ENCODE results near the gene HES6. TPM values are rescaled to one million over a fixed set of nuclear protein-coding genes. Genes with fewer than 3 reads are reported as not detected.

Gene HES6
- total and polyA plus RNA-seq, 2 experiments from 2014 or later: 38.8 to 76.3 TPM

GRCh38 chr2:238284802-238285515, 45.1 kb upstream of the HES6 start (continued):
- TF ChIP-seq ZNF462 (CRISPR knock-in tag; IDR thresholded peaks at IDR 0.05): no peak
- TF ChIP-seq EZH2phosphoT487 (IDR thresholded peaks at IDR 0.05; ENCODE audit: unreplicated experiment): no peak
- no peak for TF ChIP-seq ZNF114 (CRISPR knock-in tag; IDR thresholded peaks at IDR 0.05)
- no peak for TF ChIP-seq ETS1 (IDR thresholded peaks at IDR 0.05)
- no peak for TF ChIP-seq CREB1 (CRISPR knock-in tag; IDR thresholded peaks at IDR 0.05; ENCODE audit: low read depth)

- no peak overlapping the region; the same call in 2 of the 3 replicates for H3K4me3 Mint-ChIP-seq
- Histone ChIP-seq H3K79me2 (replicated peaks; ENCODE audit: insufficient read depth) (peaks cover 16% of the 10 kb centered on the region), H3K4me2 (no peak overlapping the region)
- no peak for TF ChIP-seq POLR2AphosphoS5 (IDR thresholded peaks at IDR 0.05; ENCODE audit: low read depth)
- TF ChIP-seq EZH2 (IDR thresholded peaks at IDR 0.05; ENCODE audit: low read depth, unreplicated experiment): no peak
- TF ChIP-seq JUNB (IDR thresholded peaks at IDR 0.05; ENCODE audit: unreplicated experiment): no peak
- no peak for TF ChIP-seq ZNF114 (CRISPR knock-in tag; IDR thresholded peaks at IDR 0.05)
These were observed 43.3 kb upstream of the HES6 start for GRCh38 chr2:238282861-238283738.

More at GRCh38 chr2:238282861-238283738, 43.3 kb upstream of the HES6 start:
- Histone ChIP-seq H3K4me3 (no peak overlapping the region), H3K36me3 (ENCODE audit: insufficient read depth) (no peaks in the 10 kb centered on the region), H3K4me1 (ENCODE audit: insufficient read depth) (peaks cover 11% of the 10 kb centered on the region), H3K27ac (ENCODE audit: low read depth) (no peak overlapping the region), H3K9me2 (ENCODE audit: insufficient read depth) (no peaks in the 10 kb centered on the region), H2AFZ (no peak overlapping the region), H3F3A (replicated peaks; ENCODE audit: low read depth) (no peaks in the 10 kb centered on the region), H4K20me1 (replicated peaks; ENCODE audit: insufficient read depth) (peaks cover 15% of the 10 kb centered on the region), H3K27me3 (ENCODE audit: insufficient read depth) (peaks cover 6% of the 10 kb centered on the region; the same call in 1 of the 2 replicates)
- H3K9me3 Mint-ChIP-seq: no peaks in the 10 kb centered on the region
- H3K27me3 Mint-ChIP-seq (ENCODE audit: insufficient read depth, low read depth, poor library complexity): peaks cover 16% of the 10 kb centered on the region
- no peak overlapping the region for H3K27ac Mint-ChIP-seq
- no peak for ATAC-seq
- H3K4me1 Mint-ChIP-seq: peaks cover 31% of the 10 kb centered on the region
- no peak for DNase-seq (ENCODE audit: low spot score)
- no peaks in the 10 kb centered on the region; the same call in 2 of the 3 replicates for H3K36me3 Mint-ChIP-seq (ENCODE audit: low read depth)

All from GM23338 (cell line).